ENCODE data around the gene ZNF576.
"Not testable (repeated sequence)": the region's sequence is repeated elsewhere in the genome, so short reads cannot be mapped to it uniquely, and the experiment has no call there.

Gene ZNF576

DNA sequence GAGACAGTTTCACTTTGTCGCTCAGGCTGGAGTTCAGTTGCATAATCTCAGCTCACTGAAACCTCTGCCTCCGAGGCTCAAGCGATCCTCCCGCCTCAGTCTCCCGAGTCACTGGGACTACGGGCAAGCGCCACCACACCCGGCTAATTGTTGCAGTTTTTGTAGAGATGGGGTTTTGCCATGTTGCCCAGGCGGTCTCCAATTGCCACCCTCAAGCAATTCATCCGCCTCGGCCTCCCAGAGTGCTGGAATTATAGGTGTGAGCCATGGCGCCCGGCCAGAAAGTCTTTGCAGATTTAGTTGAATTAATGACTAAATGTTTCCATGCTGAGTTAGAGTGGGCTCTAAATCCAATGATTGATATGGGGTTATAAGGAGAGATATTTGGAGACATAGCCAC is 47.8 kb downstream of the ZNF576 start:
- in situ Hi-C loops (cut with HindIII; ENCODE audit: low sequenced_read_pairs): no loop called here

DNA sequence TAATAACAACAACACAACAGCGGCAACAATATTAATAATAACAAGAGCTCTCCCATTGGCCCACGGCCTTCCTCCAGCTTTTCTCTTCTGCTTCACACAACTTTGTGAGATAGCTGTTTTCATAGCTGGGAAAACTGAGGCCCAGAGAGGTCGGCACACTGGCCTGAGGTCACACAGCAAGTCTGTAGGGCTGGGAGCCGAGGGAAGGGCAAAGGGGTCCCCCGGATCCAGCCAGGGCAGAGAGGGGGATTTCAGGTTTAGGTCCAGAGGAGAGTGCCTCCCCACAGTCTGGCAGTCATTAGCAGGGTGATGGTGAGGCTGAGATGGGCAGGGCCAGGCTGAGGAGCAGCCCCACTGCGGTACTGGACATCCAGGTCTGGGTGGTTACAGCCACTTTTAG is 52.2 kb downstream of the ZNF576 start:
- in situ Hi-C loops (cut with HindIII; ENCODE audit: low sequenced_read_pairs): no loop called here

- in situ Hi-C loops (cut with HindIII; ENCODE audit: low sequenced_read_pairs): no loop called here
Observed at GRCh38 chr19:43649514-43649913, 53.1 kb downstream of the ZNF576 start.

DNA sequence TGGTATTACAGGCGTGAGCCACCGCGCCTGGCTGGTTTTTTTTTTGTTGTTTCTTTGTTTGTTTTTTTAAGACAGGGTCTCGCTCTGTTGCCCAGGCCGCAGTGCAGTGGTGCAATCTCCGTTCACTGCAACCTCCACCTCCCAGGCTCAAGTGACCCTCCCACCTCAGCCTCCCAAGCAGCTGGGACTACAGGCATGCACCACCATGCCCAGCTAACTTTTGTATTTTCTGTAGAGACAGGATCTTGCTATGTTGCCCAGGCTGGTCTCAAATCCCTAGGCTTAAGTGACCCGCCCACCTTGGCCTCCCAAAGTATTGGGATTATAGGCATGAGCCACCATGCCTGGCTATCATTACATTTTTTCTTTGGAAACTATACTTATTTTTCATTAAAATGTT is 53.9 kb downstream of the ZNF576 start:
- in situ Hi-C loops (cut with HindIII; ENCODE audit: low sequenced_read_pairs): not testable (repeated sequence)
